Gastrocnemius medialis (tissue), 4 donors: ENCODE results near the gene GNB1.

Experiments
- CTCF ChIP-seq, 5 experiments: fragments of 450-650 bp in 3 of 5; fragments of 200-600 bp in 2 of 5; sonication (generic) in 2 of 5; IDR thresholded peaks in 4 of 5; conservative IDR thresholded peaks in 1 of 5; 1 replicate in 4 of 5; 2 replicates in 1 of 5; pipeline ENCODE4 v1.5.1; 2016 to 2019; ENCODE audit warnings: antibody characterized with exemption in 5 of 5, mild to moderate bottlenecking in 3 of 5, moderate library complexity in 3 of 5
- POLR2A ChIP-seq, 2 donors: fragments of 450-650 bp; IDR thresholded peaks; one replicate each; pipeline ENCODE4 v1.6.1; 2017; ENCODE audit warnings: antibody characterized with exemption in 2 of 2, mild to moderate bottlenecking in 2 of 2, moderate library complexity in 2 of 2

GRCh38 chr1:1938613-1939295 lies 47.9 kb upstream of the GNB1 start:
- TF ChIP-seq CTCF (IDR thresholded peaks at IDR 0.05 in 4 of 5, conservative IDR thresholded peaks at IDR 0.05 in 1 of 5) = no peak
- TF ChIP-seq POLR2A (IDR thresholded peaks at IDR 0.05) = no peak
